Esophagus squamous epithelium (tissue), 4 donors: ENCODE measurements around the gene C3orf22.

Experiments used
- CTCF ChIP-seq, 6 experiments: fragments of 450-650 bp in 4 of 6; fragments of 200-600 bp in 2 of 6; sonication (generic) in 2 of 6; IDR thresholded peaks; one replicate each; pipeline ENCODE4 v1.5.1; 2016 to 2019; ENCODE audit warnings: antibody characterized with exemption in 6 of 6, mild to moderate bottlenecking in 4 of 6, moderate library complexity in 4 of 6
- POLR2A ChIP-seq, 4 donors: fragments of 450-650 bp; IDR thresholded peaks; one replicate each; pipeline ENCODE4 v1.6.1; 2017; ENCODE audit warnings: antibody characterized with exemption in 4 of 4, mild to moderate bottlenecking in 4 of 4, moderate library complexity in 3 of 4

- TF ChIP-seq POLR2A (IDR thresholded peaks at IDR 0.05) = no peak
- no peak for TF ChIP-seq CTCF (IDR thresholded peaks at IDR 0.05)
These were observed 42.4 kb downstream of the C3orf22 start for GRCh38 chr3:126516152-126516935.
